Measurements from ENCODE around the gene B4GAT1.

DNA sequence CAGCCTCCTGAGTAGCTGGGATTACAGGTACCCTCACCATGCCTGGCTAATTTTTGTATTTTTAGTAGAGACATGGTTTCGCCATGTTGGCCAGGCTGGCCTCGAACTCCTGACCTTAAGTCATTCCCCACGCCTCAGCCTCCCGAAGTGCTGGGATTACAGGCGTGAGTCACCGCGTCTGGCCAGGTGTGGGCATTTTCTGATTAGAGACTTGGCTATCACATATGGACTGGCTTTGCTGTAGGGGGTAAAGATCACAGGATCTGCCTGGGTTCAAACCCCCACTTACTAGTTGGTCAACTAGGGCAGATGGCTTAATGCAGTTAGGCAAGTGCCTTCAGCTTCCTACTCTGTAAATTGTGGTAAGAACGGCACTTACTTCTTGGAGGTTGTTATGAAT is 37.1 kb downstream of the B4GAT1 start:
- no peak for TF ChIP-seq TGIF2 (CRISPR knock-in tag; IDR thresholded peaks at IDR 0.05)
- no peak for TF ChIP-seq TAF1 (IDR thresholded peaks at IDR 0.05; ENCODE audit: control insufficient read depth, extremely low read depth, insufficient read depth, low read length, severe bottlenecking)
- no peak for TF ChIP-seq TCF7L2 (IDR thresholded peaks at IDR 0.05; ENCODE audit: low read depth, low read length)
- TF ChIP-seq ZNF384 (IDR thresholded peaks at IDR 0.05; ENCODE audit: low read depth, low read length): no peak
- TF ChIP-seq, protein P1, sequence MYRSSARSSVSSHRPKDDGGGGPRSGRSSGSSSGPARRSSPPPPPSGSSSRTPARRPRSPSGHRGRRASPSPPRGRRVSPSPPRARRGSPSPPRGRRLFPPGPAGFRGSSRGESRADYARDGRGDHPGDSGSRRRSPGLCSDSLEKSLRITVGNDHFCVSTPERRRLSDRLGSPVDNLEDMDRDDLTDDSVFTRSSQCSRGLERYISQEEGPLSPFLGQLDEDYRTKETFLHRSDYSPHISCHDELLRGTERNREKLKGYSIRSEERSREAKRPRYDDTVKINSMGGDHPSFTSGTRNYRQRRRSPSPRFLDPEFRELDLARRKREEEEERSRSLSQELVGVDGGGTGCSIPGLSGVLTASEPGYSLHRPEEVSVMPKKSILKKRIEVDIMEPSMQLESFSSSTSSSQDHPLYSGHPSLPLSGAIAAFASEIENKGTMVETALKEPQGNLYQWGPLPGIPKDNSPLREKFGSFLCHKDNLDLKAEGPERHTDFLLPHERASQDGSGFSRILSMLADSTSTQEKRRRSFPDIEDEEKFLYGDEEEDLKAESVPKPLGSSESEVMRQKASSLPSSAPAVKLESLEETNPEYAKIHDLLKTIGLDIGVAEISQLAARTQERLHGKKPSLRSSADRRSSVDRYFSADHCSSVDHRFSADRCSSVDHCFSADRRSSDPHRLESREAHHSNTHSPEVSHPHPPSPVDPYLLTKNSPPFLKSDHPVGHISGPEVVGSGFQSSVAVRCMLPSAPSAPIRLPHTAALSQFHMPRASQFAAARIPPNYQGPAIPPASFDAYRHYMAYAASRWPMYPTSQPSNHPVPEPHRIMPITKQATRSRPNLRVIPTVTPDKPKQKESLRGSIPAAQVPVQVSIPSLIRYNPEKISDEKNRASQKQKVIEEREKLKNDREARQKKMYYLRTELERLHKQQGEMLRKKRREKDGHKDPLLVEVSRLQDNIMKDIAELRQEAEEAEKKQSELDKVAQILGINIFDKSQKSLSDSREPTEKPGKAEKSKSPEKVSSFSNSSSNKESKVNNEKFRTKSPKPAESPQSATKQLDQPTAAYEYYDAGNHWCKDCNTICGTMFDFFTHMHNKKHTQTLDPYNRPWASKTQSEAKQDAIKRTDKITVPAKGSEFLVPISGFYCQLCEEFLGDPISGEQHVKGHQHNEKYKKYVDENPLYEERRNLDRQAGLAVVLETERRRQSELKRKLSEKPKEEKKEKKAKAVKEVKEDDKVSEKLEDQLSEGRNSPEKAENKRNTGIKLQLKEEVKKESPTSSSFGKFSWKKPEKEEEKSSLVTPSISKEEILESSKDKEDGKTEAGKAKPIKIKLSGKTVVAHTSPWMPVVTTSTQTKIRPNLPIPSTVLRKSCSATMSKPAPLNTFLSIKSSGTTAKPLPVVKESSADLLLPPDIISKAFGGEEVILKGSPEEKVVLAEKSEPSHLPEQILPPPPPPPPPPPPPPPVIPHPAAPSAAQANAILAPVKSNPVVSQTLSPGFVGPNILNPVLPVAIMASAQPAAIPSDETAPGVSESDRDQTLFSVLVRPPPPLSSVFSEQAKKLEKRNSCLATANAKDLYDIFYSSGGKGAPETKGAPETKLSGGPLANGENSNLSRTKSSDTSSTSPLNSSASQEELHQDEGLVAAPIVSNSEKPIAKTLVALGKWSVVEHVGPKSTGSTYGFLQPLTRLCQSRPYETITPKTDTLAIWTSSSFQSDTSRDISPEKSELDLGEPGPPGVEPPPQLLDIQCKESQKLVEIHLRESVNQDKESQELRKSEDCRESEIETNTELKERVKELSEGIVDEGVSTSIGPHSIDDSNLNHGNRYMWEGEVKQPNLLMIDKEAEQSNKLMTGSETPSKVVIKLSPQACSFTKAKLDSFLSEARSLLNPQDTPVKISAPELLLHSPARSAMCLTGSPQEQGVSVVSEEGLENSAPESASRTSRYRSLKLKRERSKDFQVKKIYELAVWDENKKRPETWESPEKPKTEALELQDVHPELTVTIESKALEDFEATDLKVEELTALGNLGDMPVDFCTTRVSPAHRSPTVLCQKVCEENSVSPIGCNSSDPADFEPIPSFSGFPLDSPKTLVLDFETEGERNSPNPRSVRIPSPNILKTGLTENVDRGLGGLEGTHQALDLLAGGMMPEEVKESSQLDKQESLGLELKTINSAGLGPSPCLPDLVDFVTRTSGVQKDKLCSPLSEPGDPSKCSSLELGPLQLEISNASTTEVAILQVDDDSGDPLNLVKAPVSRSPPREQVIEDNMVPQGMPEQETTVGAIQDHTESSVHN (IDR thresholded peaks at IDR 0.05; ENCODE audit: borderline replicate concordance in 1 of 2, low read depth in 1 of 2): no peak
- TF ChIP-seq STAT5A (IDR thresholded peaks at IDR 0.05; ENCODE audit: borderline replicate concordance, low read length): no peak
- TF ChIP-seq, protein P2, sequence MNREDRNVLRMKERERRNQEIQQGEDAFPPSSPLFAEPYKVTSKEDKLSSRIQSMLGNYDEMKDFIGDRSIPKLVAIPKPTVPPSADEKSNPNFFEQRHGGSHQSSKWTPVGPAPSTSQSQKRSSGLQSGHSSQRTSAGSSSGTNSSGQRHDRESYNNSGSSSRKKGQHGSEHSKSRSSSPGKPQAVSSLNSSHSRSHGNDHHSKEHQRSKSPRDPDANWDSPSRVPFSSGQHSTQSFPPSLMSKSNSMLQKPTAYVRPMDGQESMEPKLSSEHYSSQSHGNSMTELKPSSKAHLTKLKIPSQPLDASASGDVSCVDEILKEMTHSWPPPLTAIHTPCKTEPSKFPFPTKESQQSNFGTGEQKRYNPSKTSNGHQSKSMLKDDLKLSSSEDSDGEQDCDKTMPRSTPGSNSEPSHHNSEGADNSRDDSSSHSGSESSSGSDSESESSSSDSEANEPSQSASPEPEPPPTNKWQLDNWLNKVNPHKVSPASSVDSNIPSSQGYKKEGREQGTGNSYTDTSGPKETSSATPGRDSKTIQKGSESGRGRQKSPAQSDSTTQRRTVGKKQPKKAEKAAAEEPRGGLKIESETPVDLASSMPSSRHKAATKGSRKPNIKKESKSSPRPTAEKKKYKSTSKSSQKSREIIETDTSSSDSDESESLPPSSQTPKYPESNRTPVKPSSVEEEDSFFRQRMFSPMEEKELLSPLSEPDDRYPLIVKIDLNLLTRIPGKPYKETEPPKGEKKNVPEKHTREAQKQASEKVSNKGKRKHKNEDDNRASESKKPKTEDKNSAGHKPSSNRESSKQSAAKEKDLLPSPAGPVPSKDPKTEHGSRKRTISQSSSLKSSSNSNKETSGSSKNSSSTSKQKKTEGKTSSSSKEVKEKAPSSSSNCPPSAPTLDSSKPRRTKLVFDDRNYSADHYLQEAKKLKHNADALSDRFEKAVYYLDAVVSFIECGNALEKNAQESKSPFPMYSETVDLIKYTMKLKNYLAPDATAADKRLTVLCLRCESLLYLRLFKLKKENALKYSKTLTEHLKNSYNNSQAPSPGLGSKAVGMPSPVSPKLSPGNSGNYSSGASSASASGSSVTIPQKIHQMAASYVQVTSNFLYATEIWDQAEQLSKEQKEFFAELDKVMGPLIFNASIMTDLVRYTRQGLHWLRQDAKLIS (CRISPR knock-in tag; IDR thresholded peaks at IDR 0.05): no peak
- TF ChIP-seq, protein P3, sequence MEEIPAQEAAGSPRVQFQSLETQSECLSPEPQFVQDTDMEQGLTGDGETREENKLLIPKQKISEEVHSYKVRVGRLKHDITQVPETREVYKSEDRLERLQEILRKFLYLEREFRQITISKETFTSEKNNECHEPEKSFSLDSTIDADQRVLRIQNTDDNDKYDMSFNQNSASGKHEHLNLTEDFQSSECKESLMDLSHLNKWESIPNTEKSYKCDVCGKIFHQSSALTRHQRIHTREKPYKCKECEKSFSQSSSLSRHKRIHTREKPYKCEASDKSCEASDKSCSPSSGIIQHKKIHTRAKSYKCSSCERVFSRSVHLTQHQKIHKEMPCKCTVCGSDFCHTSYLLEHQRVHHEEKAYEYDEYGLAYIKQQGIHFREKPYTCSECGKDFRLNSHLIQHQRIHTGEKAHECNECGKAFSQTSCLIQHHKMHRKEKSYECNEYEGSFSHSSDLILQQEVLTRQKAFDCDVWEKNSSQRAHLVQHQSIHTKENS (CRISPR knock-in tag; IDR thresholded peaks at IDR 0.05): no peak
- no peak for TF ChIP-seq ETS2 (tag; IDR thresholded peaks at IDR 0.05; ENCODE audit: borderline replicate concordance, poor library complexity, severe bottlenecking)
- TF ChIP-seq ZNF274 (IDR thresholded peaks at IDR 0.05; ENCODE audit: borderline replicate concordance, low read depth, low read length): no peak
- no peak for TF ChIP-seq BRD4 (IDR thresholded peaks at IDR 0.05)
- TF ChIP-seq ZNF3 (CRISPR knock-in tag; IDR thresholded peaks at IDR 0.05): no peak
- no peak for TF ChIP-seq MXI1 (IDR thresholded peaks at IDR 0.05; ENCODE audit: low read depth, low read length)
- TF ChIP-seq, protein P4, sequence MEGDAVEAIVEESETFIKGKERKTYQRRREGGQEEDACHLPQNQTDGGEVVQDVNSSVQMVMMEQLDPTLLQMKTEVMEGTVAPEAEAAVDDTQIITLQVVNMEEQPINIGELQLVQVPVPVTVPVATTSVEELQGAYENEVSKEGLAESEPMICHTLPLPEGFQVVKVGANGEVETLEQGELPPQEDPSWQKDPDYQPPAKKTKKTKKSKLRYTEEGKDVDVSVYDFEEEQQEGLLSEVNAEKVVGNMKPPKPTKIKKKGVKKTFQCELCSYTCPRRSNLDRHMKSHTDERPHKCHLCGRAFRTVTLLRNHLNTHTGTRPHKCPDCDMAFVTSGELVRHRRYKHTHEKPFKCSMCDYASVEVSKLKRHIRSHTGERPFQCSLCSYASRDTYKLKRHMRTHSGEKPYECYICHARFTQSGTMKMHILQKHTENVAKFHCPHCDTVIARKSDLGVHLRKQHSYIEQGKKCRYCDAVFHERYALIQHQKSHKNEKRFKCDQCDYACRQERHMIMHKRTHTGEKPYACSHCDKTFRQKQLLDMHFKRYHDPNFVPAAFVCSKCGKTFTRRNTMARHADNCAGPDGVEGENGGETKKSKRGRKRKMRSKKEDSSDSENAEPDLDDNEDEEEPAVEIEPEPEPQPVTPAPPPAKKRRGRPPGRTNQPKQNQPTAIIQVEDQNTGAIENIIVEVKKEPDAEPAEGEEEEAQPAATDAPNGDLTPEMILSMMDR (IDR thresholded peaks at IDR 0.05 in 2 of 3, conservative IDR thresholded peaks at IDR 0.05 in 1 of 3; ENCODE audit: insufficient read depth in 2 of 3, low read depth in 1 of 3, low read length in 3 of 3): no peak
